Mesodermal cell (in vitro differentiated cells): ENCODE measurements around the gene CA4.

Source experiments
- H3K27ac ChIP-seq: 2 replicates; pipeline ENCODE4 v1.7.0; 2013; ENCODE audit warnings: mild to moderate bottlenecking, low read depth, low read length, moderate library complexity; ENCODE audit not compliant: severe bottlenecking
- H3K36me3 ChIP-seq: 2 replicates; pipeline ENCODE4 v1.7.1; 2013; ENCODE audit warnings: mild to moderate bottlenecking, low read length, moderate library complexity; ENCODE audit not compliant: control insufficient read depth, insufficient read depth
- H3K4me1 ChIP-seq: one replicate; pipeline ENCODE4 v1.7.1; 2013; ENCODE audit warnings: mild to moderate bottlenecking, low read length; ENCODE audit not compliant: insufficient read depth, control insufficient read depth, poor library complexity, severe bottlenecking
- H3K4me3 ChIP-seq: 2 replicates; pipeline ENCODE4 v1.7.0; 2013; ENCODE audit warnings: low read length, control low read depth, mild to moderate bottlenecking; ENCODE audit not compliant: insufficient read depth, poor library complexity, severe bottlenecking; ENCODE audit errors: extremely low read depth
- H3K9me3 ChIP-seq: 2 replicates; pipeline ENCODE4 v1.7.1; 2013; ENCODE audit warnings: mild to moderate bottlenecking, low read length, moderate library complexity; ENCODE audit not compliant: control insufficient read depth
- WGBS, 2 experiments: methylation state at CpG; one replicate each; pipeline ENCODE4 v1.1.5; 2013; ENCODE audit warnings: missing lambda C conversion rate in 2 of 2; ENCODE audit not compliant: insufficient coverage in 2 of 2; 5-methylcytosine and 5-hydroxymethylcytosine counted together

The CA4 gene

DNA sequence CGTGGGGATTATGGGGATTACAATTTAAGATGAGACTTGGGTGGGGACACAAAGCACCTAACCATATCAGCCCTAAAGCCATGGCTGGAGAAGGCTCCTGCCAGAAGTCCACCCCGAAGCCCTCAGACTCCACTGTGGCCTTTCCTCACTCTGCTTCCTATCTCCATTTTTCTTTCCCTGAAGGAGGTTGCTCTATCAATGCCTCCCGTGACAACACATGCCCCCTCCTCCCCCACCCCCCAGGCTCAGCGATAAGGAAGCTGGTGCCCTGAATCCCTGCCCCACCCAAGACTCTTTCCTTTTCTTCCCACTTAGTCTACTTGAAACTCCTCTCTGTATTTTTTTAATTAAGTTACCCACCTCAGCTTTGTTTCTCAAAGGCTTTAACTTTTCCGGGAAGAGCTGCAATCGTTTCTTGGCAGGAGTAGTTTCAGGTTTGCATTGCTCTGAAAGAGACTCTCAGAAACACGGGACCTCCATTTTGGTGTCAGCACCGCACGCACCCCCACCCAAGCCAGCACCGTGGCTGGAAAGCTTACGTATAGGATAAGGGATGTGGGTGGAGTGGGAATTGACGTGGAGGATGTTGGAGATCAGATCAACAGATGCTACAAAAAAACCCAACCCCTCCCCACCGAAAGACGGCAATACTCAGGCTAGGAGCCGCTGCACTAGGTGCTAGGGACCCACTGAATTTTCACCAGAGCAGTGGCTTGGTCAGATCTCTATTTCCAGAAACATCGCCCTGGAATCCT lies 15.2 kb upstream of the CA4 start:
- Histone ChIP-seq H3K27ac (no peak overlapping the region), H3K4me1 (no peaks in the 10 kb centered on the region), H3K9me3 (no peaks in the 10 kb centered on the region), H3K36me3 (peaks cover 10% of the 10 kb centered on the region), H3K4me3 (peak overlapping the region; percentile 65)
- 22 to 33% methylated on average over 9 to 10 of the region's 16 CpGs for WGBS, 2 experiments

DNA sequence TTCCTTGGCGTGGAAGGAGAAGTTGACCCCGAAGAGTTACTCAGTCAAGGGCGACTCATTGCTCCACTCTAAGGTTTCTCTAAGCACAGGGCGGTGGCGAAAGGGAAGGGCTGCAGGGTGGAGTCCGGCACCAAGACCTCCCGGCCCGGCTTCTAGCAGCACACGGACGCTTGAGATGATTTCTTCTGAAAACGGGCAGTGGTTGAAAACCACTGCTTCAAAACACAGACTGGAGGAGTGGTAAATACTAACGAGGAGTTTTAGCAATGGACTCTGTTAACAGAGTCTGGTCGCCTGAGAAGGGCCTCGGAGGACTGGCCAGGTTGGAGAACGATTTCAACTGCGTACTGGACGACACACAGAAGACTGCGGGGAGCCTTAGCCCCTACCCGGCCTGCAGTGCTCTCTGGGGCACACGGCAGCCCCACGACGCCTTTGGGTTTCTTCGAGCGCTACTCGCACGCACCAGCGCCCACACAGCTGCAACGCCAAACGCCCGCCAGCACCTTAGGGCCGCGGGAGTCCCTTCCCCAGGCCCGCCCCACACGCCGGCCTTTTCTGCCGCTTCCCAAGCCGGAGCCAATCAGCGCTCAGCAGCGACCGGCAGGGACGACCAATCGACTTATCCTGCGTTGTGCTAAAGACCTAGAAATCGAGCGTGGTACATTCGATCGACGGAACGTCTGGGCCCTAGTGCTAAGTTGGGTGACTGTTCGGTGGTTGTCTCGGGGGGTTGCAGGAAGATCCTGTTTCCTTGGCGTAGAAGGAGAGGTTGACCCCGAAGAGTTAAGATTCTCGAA lies 14.4 kb upstream of the CA4 start:
- Histone ChIP-seq H3K4me3 (peak overlapping the region; percentile 65), H3K36me3 (peaks cover 10% of the 10 kb centered on the region), H3K9me3 (no peaks in the 10 kb centered on the region), H3K4me1 (no peaks in the 10 kb centered on the region), H3K27ac (no peak overlapping the region)
- 3 to 5% methylated on average over 46 to 53 of the region's 54 CpGs for WGBS, 2 experiments

DNA sequence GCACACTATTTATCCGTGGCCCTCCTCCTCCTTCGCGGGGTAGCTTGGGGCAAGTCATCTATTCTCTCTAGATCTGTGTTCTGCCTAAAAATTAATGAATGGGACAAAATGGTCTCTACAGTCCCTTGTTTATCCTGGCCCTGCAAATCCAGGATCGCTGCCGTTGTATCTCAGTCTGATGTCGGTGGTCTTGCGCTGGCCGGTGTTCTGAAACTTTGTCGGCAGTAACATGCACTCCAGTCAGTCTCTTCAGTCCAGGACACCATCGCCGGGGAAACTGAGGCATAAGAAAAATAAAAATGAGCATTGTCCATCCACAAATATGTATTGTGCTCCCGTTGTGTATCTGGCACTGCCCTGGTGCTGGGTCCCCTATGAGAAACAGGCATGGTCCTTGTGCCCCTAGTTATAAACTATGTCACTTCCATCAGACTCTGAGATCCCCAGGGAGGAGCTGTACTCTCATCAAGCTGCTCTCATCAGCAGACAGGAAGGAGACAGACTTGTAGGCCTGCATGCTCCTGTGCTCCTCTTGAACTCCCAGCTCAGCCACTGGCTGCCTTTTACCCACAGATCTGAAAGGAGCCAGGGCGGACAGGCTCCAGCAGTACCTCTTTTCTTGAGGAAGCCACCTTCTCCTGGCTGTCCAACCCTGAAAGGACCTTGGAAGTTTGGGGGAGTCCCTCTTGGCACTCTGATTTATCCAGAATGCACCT lies 13.7 kb upstream of the CA4 start:
- H3K27ac ChIP-seq, result no peak overlapping the region
- WGBS, 2 experiments, result 85 to 95% methylated on average over 10 to 12 of the region's 13 CpGs
- H3K4me1 ChIP-seq, result peaks cover under 1% of the 10 kb centered on the region
- peaks cover 10% of the 10 kb centered on the region for H3K36me3 ChIP-seq
- H3K4me3 ChIP-seq, result no peak overlapping the region
- no peaks in the 10 kb centered on the region for H3K9me3 ChIP-seq

DNA sequence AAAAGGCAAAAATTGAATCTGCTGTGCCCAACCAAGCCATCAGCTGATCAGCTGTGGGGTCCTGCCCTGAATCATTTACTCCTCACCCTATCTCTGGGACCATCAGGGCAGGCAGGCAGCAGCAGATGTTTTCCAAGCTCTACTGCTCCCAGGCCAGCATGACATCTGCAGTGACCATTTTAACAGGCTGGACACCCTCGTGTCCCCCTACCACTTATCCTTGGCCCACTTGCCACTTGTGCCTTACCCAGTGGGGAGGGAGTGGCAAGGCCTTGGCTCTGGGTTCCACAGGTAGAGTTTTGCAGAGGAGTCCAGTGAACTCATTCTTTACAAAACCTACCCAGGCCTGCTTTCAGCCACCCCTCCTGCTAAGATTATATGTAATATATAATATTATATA lies 12.0 kb upstream of the CA4 start:
- WGBS, 2 experiments, result no CpG with 5 or more reads among the region's 1 CpG
- Histone ChIP-seq H3K27ac (no peak overlapping the region), H3K36me3 (peaks cover 4% of the 10 kb centered on the region), H3K4me3 (no peak overlapping the region), H3K4me1 (peaks cover 6% of the 10 kb centered on the region), H3K9me3 (no peaks in the 10 kb centered on the region)

DNA sequence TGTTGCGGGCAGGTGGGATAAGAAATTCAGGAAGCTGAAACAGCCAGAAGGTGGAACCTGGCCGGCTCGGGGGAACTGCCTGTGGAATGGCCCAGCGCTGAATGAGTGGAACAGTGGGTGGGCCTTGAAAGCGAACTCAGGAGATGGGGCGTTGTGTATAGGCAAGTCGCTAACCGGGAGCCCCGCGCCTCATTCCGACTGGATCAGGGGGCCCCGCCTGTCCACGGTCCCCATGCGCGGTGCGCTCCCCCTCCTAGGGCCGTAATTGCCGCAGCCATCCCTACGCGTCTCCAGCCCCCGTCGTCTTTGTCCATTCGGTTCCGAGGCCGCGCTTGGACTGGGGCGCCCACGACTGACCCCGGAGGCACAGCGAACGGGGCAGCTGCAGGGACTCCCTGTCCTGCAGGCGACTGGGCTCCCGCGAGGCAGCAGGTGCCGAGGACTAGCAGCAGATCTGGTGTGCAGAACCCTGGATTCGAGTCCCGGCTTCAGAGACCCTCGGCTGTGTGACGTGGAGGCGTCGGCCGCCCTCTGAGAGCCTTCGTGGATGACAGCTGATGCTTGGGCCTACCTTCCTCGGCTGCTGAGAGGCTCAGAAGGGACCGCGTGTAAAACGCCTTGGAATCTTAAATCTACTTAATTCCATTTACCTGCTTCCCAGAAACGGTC lies 10.9 kb upstream of the CA4 start:
- 84 to 86% methylated on average over 46 to 47 of the region's 48 CpGs for WGBS, 2 experiments
- no peak overlapping the region for H3K4me3 ChIP-seq
- H3K36me3 ChIP-seq, result no peaks in the 10 kb centered on the region
- H3K4me1 ChIP-seq, result peaks cover 7% of the 10 kb centered on the region
- no peaks in the 10 kb centered on the region for H3K9me3 ChIP-seq
- H3K27ac ChIP-seq, result no peak overlapping the region

DNA sequence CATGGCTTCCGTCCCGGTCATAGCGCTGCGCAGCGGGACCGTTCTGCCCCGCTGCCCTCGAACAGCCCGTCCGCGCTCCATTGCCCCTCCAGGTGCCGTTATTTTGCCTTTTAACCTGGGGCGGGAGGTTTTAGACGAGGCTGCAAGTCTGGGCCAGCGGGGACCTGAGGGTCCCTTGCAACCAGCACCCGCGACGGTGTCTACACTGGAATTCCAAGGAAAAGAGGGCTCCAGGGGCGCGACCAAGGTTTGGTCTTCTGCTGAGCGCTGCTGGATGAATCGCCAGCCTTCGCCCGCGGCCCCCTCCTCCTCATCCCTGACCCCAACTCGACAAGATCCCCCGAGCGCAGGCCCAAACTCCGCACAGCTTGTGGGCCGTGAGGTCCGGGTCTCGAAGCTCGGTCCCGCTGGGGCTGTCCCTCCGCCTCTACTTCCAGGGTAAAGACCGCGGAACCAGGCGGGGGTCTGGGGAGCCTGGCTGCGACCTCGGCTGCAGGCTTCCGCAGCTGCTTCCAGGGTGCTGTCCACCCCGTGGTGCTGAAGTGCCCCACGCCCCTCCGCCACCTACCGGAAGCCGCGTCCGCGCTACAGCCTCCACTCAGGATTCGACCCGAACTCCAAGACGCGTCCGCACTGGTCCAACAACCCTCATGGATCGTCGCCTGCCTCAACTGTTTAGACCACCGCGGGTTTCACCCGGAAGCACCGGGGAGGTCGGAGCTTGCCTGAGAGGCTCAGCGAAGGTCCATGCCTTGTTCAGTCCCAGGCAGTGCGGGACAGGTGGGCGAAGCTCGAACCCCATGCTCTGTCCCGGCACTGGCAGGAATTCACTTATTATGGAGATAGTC lies 10.1 kb upstream of the CA4 start:
- no peak overlapping the region for H3K4me3 ChIP-seq
- 30% methylated on average over 56 to 59 of the region's 66 CpGs for WGBS, 2 experiments
- H3K27ac ChIP-seq, result no peak overlapping the region
- no peaks in the 10 kb centered on the region for H3K36me3 ChIP-seq
- H3K9me3 ChIP-seq, result no peaks in the 10 kb centered on the region
- H3K4me1 ChIP-seq, result peaks cover 7% of the 10 kb centered on the region

DNA sequence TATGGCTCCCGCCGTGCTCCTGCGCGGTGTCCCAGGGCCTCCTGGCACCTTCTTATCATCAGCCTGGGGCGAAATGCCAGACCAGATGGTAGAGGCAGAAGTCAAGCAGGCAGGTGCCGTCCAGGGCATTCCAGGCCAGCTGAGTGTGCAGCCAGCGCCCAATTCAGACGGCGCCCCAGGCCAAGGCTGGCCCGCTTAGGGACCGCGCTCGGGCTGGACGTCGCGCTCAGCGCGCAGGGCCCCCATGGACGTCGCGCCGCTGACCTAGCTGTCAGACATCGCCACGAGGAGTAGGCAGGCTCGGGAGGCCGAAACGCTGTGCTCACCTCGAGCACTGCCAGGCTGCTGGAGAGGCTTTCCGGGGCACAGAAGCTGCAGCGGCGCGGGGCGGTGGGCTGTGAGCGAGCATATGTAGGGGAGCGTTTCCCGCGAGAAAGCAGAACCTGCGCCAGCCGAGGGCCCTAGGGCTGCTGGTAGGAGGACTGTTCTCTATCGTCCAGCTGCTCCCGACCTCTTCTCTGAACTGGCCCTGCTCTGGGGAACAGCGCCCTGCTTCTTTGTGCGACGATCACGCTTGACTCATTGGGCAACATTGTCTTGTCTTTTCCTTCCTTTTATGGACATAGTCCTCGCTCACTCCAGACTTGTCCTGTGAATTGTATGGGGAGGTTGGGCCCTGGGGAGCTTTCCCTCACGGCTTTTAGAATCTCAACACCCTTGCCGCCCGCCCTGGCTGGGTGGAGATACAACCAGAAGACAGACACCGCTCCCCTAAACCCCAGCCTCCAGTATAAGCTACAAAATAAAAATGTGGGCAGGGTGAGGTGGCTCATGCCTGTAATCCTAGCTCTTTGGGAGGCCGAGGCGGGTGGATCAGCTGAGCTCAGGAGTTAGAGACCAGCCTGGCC lies 8.4 kb upstream of the CA4 start:
- Histone ChIP-seq H3K4me3 (peak overlapping the region; percentile 5), H3K4me1 (peaks cover 7% of the 10 kb centered on the region), H3K27ac (no peak overlapping the region), H3K9me3 (no peaks in the 10 kb centered on the region), H3K36me3 (no peaks in the 10 kb centered on the region)
- 10 to 12% methylated on average over 45 to 48 of the region's 52 CpGs for WGBS, 2 experiments

DNA sequence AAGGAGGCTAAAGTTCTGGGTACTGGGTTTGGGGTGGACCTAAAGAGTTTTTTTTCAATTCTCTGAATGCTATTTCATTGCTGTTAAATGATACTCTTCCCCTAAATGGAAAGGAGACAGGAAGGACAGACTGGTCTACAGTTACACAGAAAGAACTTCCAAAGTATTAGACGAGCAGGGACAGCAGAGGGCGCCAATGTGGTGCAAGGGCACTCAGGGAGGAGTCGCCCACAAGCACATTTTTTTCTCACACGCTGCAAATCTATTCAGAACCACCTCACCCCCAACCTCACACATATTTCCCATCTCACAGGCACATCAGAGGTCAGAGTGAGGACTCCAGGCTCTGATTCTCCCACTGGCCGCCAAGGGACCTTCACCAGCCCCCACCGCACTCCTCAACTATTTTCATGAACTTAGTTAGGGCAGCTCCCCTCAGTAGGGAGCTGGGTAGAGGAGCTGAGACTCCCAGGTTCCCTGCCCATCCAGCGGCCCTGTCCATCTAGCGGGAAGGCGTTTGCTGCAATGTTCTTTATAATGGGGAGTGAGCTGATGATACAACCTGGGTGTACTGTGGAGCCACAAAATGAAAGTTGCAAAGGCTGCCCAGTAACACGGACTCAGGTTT lies 6.8 kb upstream of the CA4 start:
- H3K36me3 ChIP-seq, result no peaks in the 10 kb centered on the region
- WGBS, 2 experiments, result 0 to 18% methylated on average over 4 to 5 of the region's 10 CpGs
- peak overlapping the region; percentile 47 for H3K27ac ChIP-seq
- H3K9me3 ChIP-seq, result no peaks in the 10 kb centered on the region
- H3K4me1 ChIP-seq, result peaks cover 7% of the 10 kb centered on the region
- peak overlapping the region; percentile 29 for H3K4me3 ChIP-seq
